Stimulated activated CD4-positive, alpha-beta T cell treated with anti-CD3 and anti-CD28 coated beads, TNF-alpha, amount 100 ng/mL, for 48 hours (primary cell): ENCODE data around the gene INTS1.
"Not testable (repeated sequence)": the region's sequence is repeated elsewhere in the genome, so short reads cannot be mapped to it uniquely, and the experiment has no call there.

Source experiments
- DNase-seq, 3 donors: peaks; one replicate each; pipeline ENCODE4 v3.0.0-alpha.2; 2020; ENCODE audit warnings: low read depth in 3 of 3

INTS1 gene

GRCh38 chr7:1447551-1448244, 56.5 kb downstream of the INTS1 start:
- no peak for DNase-seq

- no peak for DNase-seq
Measured at GRCh38 chr7:1447112-1447511, 57.1 kb downstream of the INTS1 start.

GRCh38 chr7:1446620-1447032, 57.6 kb downstream of the INTS1 start:
- no peak for DNase-seq

GRCh38 chr7:1446026-1446425, 58.2 kb downstream of the INTS1 start:
- DNase-seq, result not testable (repeated sequence)

- no peak for DNase-seq
Measured at GRCh38 chr7:1445341-1445740, 58.8 kb downstream of the INTS1 start.

GRCh38 chr7:1444925-1445322, 59.3 kb downstream of the INTS1 start:
- no peak for DNase-seq

GRCh38 chr7:1444214-1444924, 59.8 kb downstream of the INTS1 start:
- DNase-seq, result no peak

- DNase-seq, result not testable (repeated sequence)
Measured at GRCh38 chr7:1443587-1444200, 60.5 kb downstream of the INTS1 start.

- DNase-seq, result no peak
Measured at GRCh38 chr7:1442355-1443124, 61.6 kb downstream of the INTS1 start.

GRCh38 chr7:1441615-1442354, 62.4 kb downstream of the INTS1 start:
- no peak for DNase-seq

GRCh38 chr7:1440620-1441019, 63.6 kb downstream of the INTS1 start:
- DNase-seq, result no peak

- DNase-seq, result no peak
Measured at GRCh38 chr7:1439373-1440363, 64.5 kb downstream of the INTS1 start.

- no peak for DNase-seq
Measured at GRCh38 chr7:1438821-1439220, 65.4 kb downstream of the INTS1 start.

- no peak for DNase-seq
Measured at GRCh38 chr7:1438208-1438607, 66.0 kb downstream of the INTS1 start.

GRCh38 chr7:1437155-1437880, 66.9 kb downstream of the INTS1 start:
- DNase-seq, result no peak

- DNase-seq, result no peak
Measured at GRCh38 chr7:1436608-1437007, 67.6 kb downstream of the INTS1 start.

- DNase-seq, result no peak
Measured at GRCh38 chr7:1434891-1435670, 69.1 kb downstream of the INTS1 start.

- no peak for DNase-seq
Measured at GRCh38 chr7:1434165-1434718, 69.9 kb downstream of the INTS1 start.
